ENCODE measurements around the gene CDH13. TPM values are rescaled to one million over a fixed set of nuclear protein-coding genes. Genes with fewer than 3 reads are reported as not detected.

CDH13 gene
- polyA plus RNA-seq, 1 donor = 49.6 TPM

GRCh38 chr16:83300326-83300725 lies 673.6 kb downstream of the CDH13 start:
- DNase-seq (ENCODE audit: low read depth) = no peak

GRCh38 chr16:83301971-83302370 lies 675.2 kb downstream of the CDH13 start:
- no peak for DNase-seq (ENCODE audit: low read depth)

DNA sequence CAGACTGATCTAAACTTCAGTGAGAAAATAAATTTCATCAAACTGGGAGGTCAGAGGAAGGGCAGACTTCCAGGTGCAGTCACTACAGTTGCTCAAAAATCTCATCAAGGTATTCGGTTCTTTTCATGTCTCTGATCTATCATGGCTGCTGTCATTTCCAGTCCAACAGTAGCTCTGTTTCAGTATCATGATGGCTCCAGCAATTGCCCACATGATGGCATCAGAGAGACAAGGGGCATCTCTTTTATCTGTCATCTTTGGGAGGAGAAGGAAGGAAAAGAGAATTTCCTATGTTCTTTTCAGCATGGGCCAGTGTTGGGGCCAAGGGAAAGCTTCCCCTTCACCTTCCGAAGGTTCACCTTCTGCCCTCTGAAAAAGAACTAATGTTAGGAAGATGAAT lies 676.1 kb downstream of the CDH13 start:
- DNase-seq (ENCODE audit: low read depth) = no peak

- no peak for DNase-seq (ENCODE audit: low read depth)
Observed at GRCh38 chr16:83305092-83305491, 678.3 kb downstream of the CDH13 start.

DNA sequence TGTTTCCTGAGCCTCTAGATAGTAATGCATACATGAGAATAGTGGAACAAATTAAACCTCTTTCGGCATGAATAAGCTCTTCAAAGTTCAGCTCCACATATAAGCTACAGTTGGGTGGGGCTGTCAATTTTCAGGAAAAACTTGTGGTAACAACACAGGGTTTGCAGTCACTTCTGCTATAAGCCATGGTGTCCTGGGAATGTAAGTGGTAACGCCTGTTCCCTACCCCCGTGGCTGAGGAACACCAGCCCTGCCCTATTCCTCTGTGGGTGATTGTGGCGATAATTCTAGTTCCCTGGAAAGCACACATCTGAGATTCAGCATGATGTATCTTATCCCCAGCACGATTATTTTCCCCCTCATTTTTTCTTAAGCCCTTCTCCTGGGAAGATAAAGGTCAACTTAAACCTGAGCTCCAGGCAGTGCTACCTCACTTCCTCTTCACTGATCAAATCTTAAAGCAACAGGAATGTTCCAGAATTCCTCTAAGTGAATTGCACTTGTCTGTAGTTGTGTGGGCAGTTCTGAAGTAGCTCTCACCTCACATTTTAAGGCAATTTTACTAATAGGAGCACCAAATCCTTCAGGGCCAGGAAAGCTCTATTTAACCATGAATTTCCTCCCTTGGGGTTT lies 680.3 kb downstream of the CDH13 start:
- no peak for DNase-seq (ENCODE audit: low read depth)

GRCh38 chr16:83307594-83307992 lies 680.8 kb downstream of the CDH13 start:
- DNase-seq (ENCODE audit: low read depth) = no peak

DNA sequence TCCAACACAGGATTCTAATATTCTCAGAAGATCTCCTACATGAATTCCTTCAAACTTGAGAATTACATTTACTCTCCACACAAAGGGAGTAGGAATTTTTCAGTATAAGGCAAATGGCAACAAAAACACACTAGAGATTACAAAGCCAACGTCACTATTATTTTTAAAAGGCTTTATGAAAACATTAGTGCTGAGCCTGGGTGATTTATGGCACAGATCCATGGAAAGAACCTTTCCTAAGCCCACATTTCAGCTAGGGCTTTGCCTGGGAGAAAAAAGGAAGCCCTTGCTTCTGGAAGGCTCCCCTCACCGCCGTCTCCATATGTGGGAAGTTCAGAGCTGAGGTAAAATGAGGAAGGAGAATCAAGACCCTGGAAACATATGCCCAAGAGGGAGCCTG lies 681.6 kb downstream of the CDH13 start:
- no peak for DNase-seq (ENCODE audit: low read depth)

- DNase-seq (ENCODE audit: low read depth) = no peak
Observed at GRCh38 chr16:83310816-83311215, 684.0 kb downstream of the CDH13 start.

GRCh38 chr16:83312015-83312717 lies 685.4 kb downstream of the CDH13 start:
- DNase-seq (ENCODE audit: low read depth) = no peak

GRCh38 chr16:83312718-83313245 lies 686.0 kb downstream of the CDH13 start:
- no peak for DNase-seq (ENCODE audit: low read depth)

GRCh38 chr16:83315271-83315670 lies 688.5 kb downstream of the CDH13 start:
- no peak for DNase-seq (ENCODE audit: low read depth)

DNA sequence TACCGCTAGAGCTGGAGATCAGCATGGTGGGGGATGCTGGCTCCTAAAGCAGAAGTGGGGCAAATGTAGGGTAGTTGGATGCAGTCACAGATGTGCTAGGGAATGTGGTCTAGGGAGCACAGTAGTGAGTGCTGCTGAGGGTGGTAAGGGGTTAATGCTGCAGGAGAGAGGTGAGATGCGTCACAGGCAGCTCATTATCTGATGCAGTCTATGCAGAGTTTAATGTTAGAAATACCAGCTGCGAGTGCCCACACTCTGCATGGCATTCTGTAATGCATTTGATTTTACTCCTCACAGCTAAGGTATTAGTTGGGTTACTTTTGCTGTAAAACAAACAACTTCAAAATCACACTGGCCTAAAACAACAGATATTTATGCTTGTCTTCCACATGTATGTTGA lies 689.7 kb downstream of the CDH13 start:
- DNase-seq (ENCODE audit: low read depth) = no peak

DNA sequence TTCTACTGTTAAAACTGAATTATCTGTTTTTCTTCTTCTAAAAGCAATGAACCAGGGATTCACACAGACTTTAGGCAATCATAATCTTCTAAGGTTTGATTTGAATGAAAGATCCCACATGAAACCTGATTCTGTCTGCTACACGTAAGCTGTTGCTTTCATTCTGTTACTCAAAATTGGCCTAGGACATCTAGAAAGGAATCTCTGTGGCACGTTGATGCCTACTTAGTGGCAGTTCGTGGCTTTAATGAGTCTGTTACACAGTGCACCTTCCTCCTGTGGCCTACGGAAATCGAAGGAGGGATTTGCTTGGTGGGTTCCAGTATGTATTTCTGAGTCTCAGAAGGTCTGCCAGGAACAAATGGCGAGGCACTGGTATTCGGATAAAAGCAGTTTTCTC lies 691.6 kb downstream of the CDH13 start:
- no peak for DNase-seq (ENCODE audit: low read depth)

DNA sequence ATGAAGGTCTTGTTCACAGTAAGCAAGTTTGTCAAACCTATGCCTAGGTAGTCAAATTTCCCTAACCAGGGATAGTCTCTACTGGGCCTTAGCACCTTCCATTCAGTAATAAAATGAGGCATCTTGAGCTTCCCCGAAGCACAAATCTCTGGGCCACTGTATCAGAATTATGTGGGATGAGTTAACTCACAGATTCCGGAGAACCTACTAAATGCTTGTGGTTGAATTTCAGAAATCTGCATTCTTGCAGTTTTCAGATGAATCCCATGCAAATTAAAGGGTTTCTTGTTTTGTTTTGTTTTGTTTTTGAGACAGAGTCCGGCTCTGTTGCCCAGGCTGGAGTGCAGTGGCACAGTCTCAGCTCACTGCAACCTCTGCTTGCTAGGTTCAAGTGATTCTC lies 702.2 kb downstream of the CDH13 start:
- no peak for DNase-seq (ENCODE audit: low read depth)

- DNase-seq (ENCODE audit: low read depth) = no peak
Observed at GRCh38 chr16:83329441-83329840, 702.7 kb downstream of the CDH13 start.

DNA sequence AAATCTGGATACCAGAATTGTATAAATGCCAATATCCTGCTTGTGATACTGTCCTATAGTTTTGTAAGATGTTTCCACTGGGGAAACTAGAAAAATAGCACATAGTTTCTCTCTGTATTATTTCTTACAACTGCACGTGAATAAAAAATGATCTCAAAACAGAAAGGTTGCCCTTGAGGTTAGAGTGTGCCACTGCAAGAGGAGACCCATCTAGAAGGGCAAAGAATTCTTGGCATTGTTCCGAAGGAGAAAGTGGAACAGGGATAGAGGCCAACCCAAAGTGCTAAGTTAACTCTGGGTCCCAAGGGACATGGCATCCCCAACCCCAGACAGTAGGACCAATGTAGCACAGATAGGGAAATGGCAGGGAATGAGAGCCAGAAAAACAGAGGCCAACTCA lies 703.5 kb downstream of the CDH13 start:
- no peak for DNase-seq (ENCODE audit: low read depth)

GRCh38 chr16:83335076-83335475 lies 708.3 kb downstream of the CDH13 start:
- no peak for DNase-seq (ENCODE audit: low read depth)

DNA sequence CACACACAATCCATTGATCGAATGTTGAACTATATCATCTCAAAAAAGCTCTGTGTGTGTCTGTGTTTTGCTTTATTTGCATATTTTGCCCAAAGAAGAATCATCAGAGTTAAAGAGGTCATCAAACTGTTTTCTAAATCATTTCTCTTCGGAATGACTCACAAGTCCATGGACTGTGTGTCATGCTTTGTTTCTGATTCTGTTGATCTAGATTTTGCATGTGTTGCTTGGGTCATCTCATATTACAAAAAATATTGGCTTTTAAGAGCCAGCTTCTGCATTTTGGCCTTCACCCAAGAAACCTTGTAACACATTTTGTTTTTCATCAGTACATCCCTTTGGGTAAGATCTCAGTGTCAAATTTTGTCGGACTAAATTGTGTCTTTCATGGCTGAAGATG lies 709.8 kb downstream of the CDH13 start:
- DNase-seq (ENCODE audit: low read depth) = no peak

DNA sequence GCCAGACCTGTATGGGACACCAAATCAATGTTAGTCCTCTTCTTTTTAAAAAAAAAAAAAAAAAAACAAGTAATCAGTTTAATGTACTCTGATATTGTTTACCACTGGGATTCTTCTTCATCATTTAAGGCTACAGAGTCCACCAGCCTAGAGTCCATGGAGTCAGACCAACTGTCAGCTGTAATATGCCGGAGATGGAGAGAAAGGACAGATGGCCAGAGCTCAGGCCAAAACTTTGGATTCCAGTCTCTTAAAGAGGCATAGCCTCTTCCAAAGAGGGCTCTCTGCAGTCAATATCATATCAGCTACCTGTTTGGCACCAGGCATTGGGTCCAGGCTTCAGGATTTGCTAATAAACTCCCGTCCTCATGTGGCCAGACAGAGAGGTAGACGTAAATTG lies 711.4 kb downstream of the CDH13 start:
- DNase-seq (ENCODE audit: low read depth) = no peak

DNA sequence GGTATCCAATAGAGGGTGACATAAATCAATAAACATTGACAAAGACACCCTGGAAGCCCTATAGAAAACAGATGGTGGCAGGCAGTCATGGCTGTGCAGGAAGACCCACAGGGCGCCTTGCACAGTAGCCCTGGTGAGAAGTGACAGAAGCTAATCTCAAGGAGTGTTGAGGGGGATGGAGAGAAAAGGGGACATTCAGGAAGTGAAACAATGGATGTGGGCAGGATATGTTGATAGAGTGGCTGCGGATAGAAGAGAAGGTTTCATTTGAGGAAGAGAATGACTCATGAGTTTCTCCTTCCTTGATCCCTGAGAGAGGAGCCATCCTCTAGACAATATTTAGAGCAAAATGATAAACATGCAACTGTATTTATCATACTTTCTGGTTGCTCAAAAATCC lies 712.2 kb downstream of the CDH13 start:
- DNase-seq (ENCODE audit: low read depth) = no peak

- no peak for DNase-seq (ENCODE audit: low read depth)
Observed at GRCh38 chr16:83343935-83344366, 717.2 kb downstream of the CDH13 start.

GRCh38 chr16:83345846-83346640 lies 719.3 kb downstream of the CDH13 start:
- DNase-seq (ENCODE audit: low read depth) = no peak

- DNase-seq (ENCODE audit: low read depth) = no peak
Observed at GRCh38 chr16:83348991-83349390, 722.2 kb downstream of the CDH13 start.

All from forelimb muscle (tissue), 1 donor.